GM23338 (cell line): ENCODE data around the gene GPR6. TPM values are rescaled to one million over a fixed set of nuclear protein-coding genes. Genes with fewer than 3 reads are reported as not detected.

Source experiments
- ATAC-seq: fragments of 200-7000 bp; cut with Tn5 transposase; 3 replicates; pipeline ENCODE4 v1.9.1; 2020
- DNase-seq: peaks from one replicate; pipeline ENCODE4 v3.0.0-alpha.2; 2015; ENCODE audit warnings: low spot score
- H2AFZ ChIP-seq: fragments of 200-600 bp; sonication (generic); 2 replicates; pipeline ENCODE4 v1.8.0; 2016; ENCODE audit warnings: antibody characterized with exemption, mild to moderate bottlenecking, moderate library complexity
- H3F3A ChIP-seq: fragments of 200-600 bp; sonication (generic); replicated peaks from 2 replicates; pipeline ENCODE4 v1.8.0; 2017; ENCODE audit warnings: antibody characterized with exemption, mixed run types, low read depth
- H3K27ac ChIP-seq: fragments of 200-600 bp; sonication (generic); 2 replicates; pipeline ENCODE4 v1.6.1; 2016; ENCODE audit warnings: low read depth
- H3K27me3 ChIP-seq: fragments of 200-600 bp; sonication (generic); 2 replicates; pipeline ENCODE4 v1.8.0; 2016; ENCODE audit warnings: mild to moderate bottlenecking, mixed run types, moderate library complexity; ENCODE audit not compliant: insufficient read depth
- H3K36me3 ChIP-seq: fragments of 200-600 bp; sonication (generic); 2 replicates; pipeline ENCODE4 v1.8.0; 2016; ENCODE audit warnings: mild to moderate bottlenecking; ENCODE audit not compliant: insufficient read depth
- H3K4me1 ChIP-seq: fragments of 200-600 bp; sonication (generic); 2 replicates; pipeline ENCODE4 v1.8.0; 2016; ENCODE audit warnings: mild to moderate bottlenecking, moderate library complexity; ENCODE audit not compliant: insufficient read depth
- H3K4me2 ChIP-seq: fragments of 200-600 bp; sonication (generic); 2 replicates; pipeline ENCODE4 v1.7.1; 2017; ENCODE audit warnings: mixed run types
- H3K4me3 ChIP-seq: fragments of 200-600 bp; sonication (generic); 2 replicates; pipeline ENCODE4 v1.6.1; 2016; ENCODE audit warnings: mixed run types
- H3K79me2 ChIP-seq: fragments of 200-600 bp; sonication (generic); replicated peaks from 2 replicates; pipeline ENCODE4 v1.8.0; 2017; ENCODE audit warnings: mild to moderate bottlenecking; ENCODE audit not compliant: insufficient read depth
- H3K9me2 ChIP-seq: fragments of 200-600 bp; sonication (generic); 2 replicates; pipeline ENCODE4 v1.8.0; 2017; ENCODE audit not compliant: insufficient read depth
- H4K20me1 ChIP-seq: fragments of 200-600 bp; sonication (generic); replicated peaks from 2 replicates; pipeline ENCODE4 v1.8.0; 2017; ENCODE audit warnings: mild to moderate bottlenecking; ENCODE audit not compliant: insufficient read depth
- H3K27ac Mint-ChIP-seq: 2 replicates; pipeline ENCODE4 v1.8.0; 2020; ENCODE audit warnings: inconsistent platforms, mild to moderate bottlenecking, moderate library complexity, mixed read lengths
- H3K27me3 Mint-ChIP-seq: 3 replicates; pipeline ENCODE4 v1.8.0; 2022; ENCODE audit warnings: low read depth, mild to moderate bottlenecking, moderate library complexity, mixed read lengths, inconsistent platforms; ENCODE audit not compliant: insufficient read depth, poor library complexity
- H3K36me3 Mint-ChIP-seq: 3 replicates; pipeline ENCODE4 v1.8.0; 2021; ENCODE audit warnings: low read depth, mild to moderate bottlenecking, inconsistent platforms, moderate library complexity, mixed read lengths
- H3K4me1 Mint-ChIP-seq: 3 replicates; pipeline ENCODE4 v1.8.0; 2020; ENCODE audit warnings: mild to moderate bottlenecking, inconsistent platforms, mixed read lengths
- H3K4me3 Mint-ChIP-seq: 3 replicates; pipeline ENCODE4 v1.8.0; 2021; ENCODE audit warnings: moderate library complexity, mild to moderate bottlenecking, inconsistent platforms, mixed read lengths
- H3K9me3 Mint-ChIP-seq: 3 replicates; pipeline ENCODE4 v1.8.0; 2020; ENCODE audit warnings: moderate library complexity, mild to moderate bottlenecking, inconsistent platforms, mixed read lengths
- CREB1 ChIP-seq: fragments of 250-450 bp; sonication (Bioruptor Pico); IDR thresholded peaks from 2 replicates; pipeline ENCODE4 v1.5.0; 2020; ENCODE audit warnings: low read depth, mild to moderate bottlenecking, moderate library complexity
- EZH2phosphoT487 ChIP-seq: fragments of 200-600 bp; sonication (generic); IDR thresholded peaks from one replicate; pipeline ENCODE4 v1.8.1; 2018; ENCODE audit warnings: antibody characterized with exemption; ENCODE audit not compliant: unreplicated experiment
- JUNB ChIP-seq: IDR thresholded peaks from one replicate; pipeline ENCODE4 v1.6.1; 2016; ENCODE audit warnings: antibody characterized with exemption; ENCODE audit not compliant: unreplicated experiment
- NANOG ChIP-seq: IDR thresholded peaks from 2 replicates; pipeline ENCODE4 v1.6.1; 2016; ENCODE audit warnings: antibody characterized with exemption, borderline replicate concordance
- POLR2AphosphoS5 ChIP-seq: IDR thresholded peaks from 2 replicates; pipeline ENCODE4 v1.6.1; 2016; ENCODE audit warnings: antibody characterized with exemption, low read depth
- REST ChIP-seq: IDR thresholded peaks from one replicate; pipeline ENCODE4 v1.6.1; 2018; ENCODE audit warnings: antibody characterized with exemption; ENCODE audit not compliant: unreplicated experiment
- STAT1 ChIP-seq: IDR thresholded peaks from one replicate; pipeline ENCODE4 v1.6.1; 2016; ENCODE audit warnings: antibody characterized with exemption; ENCODE audit not compliant: unreplicated experiment
- ZNF114 ChIP-seq: fragments of 250-450 bp; sonication (Bioruptor Pico); IDR thresholded peaks from 2 replicates; pipeline ENCODE4 v1.5.0; 2020; ENCODE audit warnings: mild to moderate bottlenecking, moderate library complexity
- ZNF462 ChIP-seq: fragments of 250-450 bp; sonication (Bioruptor Pico); IDR thresholded peaks from 2 replicates; pipeline ENCODE4 v1.5.0; 2020; ENCODE audit warnings: mild to moderate bottlenecking, moderate library complexity
- polyA plus RNA-seq: library from polyadenylated mRNA; unstranded; fragments of >200 nt; fragmentation: Nextera tagmentation; extraction: Ambion mirVana; gene quantifications from 2 replicates; pipeline ENCODE4 v1.2.1, GENCODE V29; 2016
- total RNA-seq: library from RNA; depleted of rRNA; stranded (reverse); fragments of >200 nt; shearing (Covaris generic); gene quantifications from 2 replicates; pipeline ENCODE4 v1.2.3, GENCODE V29; 2014

The GPR6 gene
- total and polyA plus RNA-seq, 2 experiments from 2014 or later = 0.49 TPM; not detected in 1

- TF ChIP-seq EZH2phosphoT487 (no peak), REST (no peak)
Observed at GRCh38 chr6:109934293-109934692, 43.8 kb upstream of the GPR6 start (continued).

- Histone ChIP-seq H3K4me2 (no peak overlapping the region), H3K4me1 (peaks cover 5% of the 10 kb centered on the region; the same call in 1 of the 2 replicates), H4K20me1 (no peaks in the 10 kb centered on the region), H3K27me3 (no peaks in the 10 kb centered on the region), H3K4me3 (no peak overlapping the region), H3K9me2 (peaks cover 3% of the 10 kb centered on the region), H2AFZ (no peak overlapping the region), H3K36me3 (no peaks in the 10 kb centered on the region; the same call in 1 of the 2 replicates), H3F3A (no peaks in the 10 kb centered on the region), H3K27ac (no peak overlapping the region), H3K79me2 (no peaks in the 10 kb centered on the region)
- no peak for DNase-seq
- H3K4me1 Mint-ChIP-seq = peaks cover 21% of the 10 kb centered on the region
- no peak overlapping the region for H3K27ac Mint-ChIP-seq
- ATAC-seq = no peak
- H3K36me3 Mint-ChIP-seq = peaks cover 5% of the 10 kb centered on the region; the same call in 1 of the 3 replicates
- H3K4me3 Mint-ChIP-seq = no peak overlapping the region
- H3K27me3 Mint-ChIP-seq = peaks cover 3% of the 10 kb centered on the region
- peaks cover 6% of the 10 kb centered on the region for H3K9me3 Mint-ChIP-seq
- TF ChIP-seq STAT1 (no peak), JUNB (no peak), EZH2phosphoT487 (no peak), POLR2AphosphoS5 (no peak), ZNF462 (CRISPR knock-in tag) (no peak), CREB1 (CRISPR knock-in tag) (no peak), REST (no peak), NANOG (no peak), ZNF114 (CRISPR knock-in tag) (no peak)
Observed at GRCh38 chr6:109939654-109940053, 38.5 kb upstream of the GPR6 start.
